ENCODE data around the gene PCOLCE2.

The PCOLCE2 gene

GRCh38 chr3:142863930-142864920, 24.7 kb downstream of the PCOLCE2 start:
- DNase-seq, result no peak

GRCh38 chr3:142863010-142863817, 25.7 kb downstream of the PCOLCE2 start:
- no peak for DNase-seq

- DNase-seq, result no peak
Observed at GRCh38 chr3:142861926-142862325, 27.0 kb downstream of the PCOLCE2 start.

GRCh38 chr3:142858043-142858442, 30.8 kb downstream of the PCOLCE2 start:
- DNase-seq, result peak; percentile 82

GRCh38 chr3:142857056-142857455, 31.8 kb downstream of the PCOLCE2 start:
- peak; percentile 47 for DNase-seq

GRCh38 chr3:142853270-142854168, 35.4 kb downstream of the PCOLCE2 start:
- DNase-seq, result no peak

- DNase-seq, result no peak
Observed at GRCh38 chr3:142852009-142852408, 36.9 kb downstream of the PCOLCE2 start.

GRCh38 chr3:142850395-142851023, 38.4 kb downstream of the PCOLCE2 start:
- no peak for DNase-seq

- no peak for DNase-seq
Observed at GRCh38 chr3:142849148-142849547, 39.7 kb downstream of the PCOLCE2 start.

GRCh38 chr3:142846779-142847577, 41.9 kb downstream of the PCOLCE2 start:
- no peak for DNase-seq

GRCh38 chr3:142844339-142844977, 44.4 kb downstream of the PCOLCE2 start:
- DNase-seq, result peak; percentile 49

- no peak for DNase-seq
Observed at GRCh38 chr3:142839831-142840230, 49.1 kb downstream of the PCOLCE2 start.

- DNase-seq, result no peak
Observed at GRCh38 chr3:142837526-142837925, 51.4 kb downstream of the PCOLCE2 start.

GRCh38 chr3:142828703-142829305, 60.1 kb downstream of the PCOLCE2 start:
- peak; percentile 86 for DNase-seq

GRCh38 chr3:142819179-142819578, 69.7 kb downstream of the PCOLCE2 start:
- no peak for DNase-seq

- DNase-seq, result no peak
Observed at GRCh38 chr3:142818651-142819050, 70.2 kb downstream of the PCOLCE2 start.

- no peak for DNase-seq
Observed at GRCh38 chr3:142817897-142818296, 71.0 kb downstream of the PCOLCE2 start.

GRCh38 chr3:142817356-142817755, 71.5 kb downstream of the PCOLCE2 start:
- DNase-seq, result no peak

- no peak for DNase-seq
Observed at GRCh38 chr3:142815803-142816202, 73.1 kb downstream of the PCOLCE2 start.

- DNase-seq, result no peak
Observed at GRCh38 chr3:142809259-142809658, 79.6 kb downstream of the PCOLCE2 start.
